SK-N-SH (cell line): ENCODE results near the gene TOR4A. TPM values are rescaled to one million over a fixed set of nuclear protein-coding genes. Genes with fewer than 3 reads are reported as not detected.

Experiments
- CTCF ChIA-PET: fragments of 300-600, 350-600 bp; formaldehyde crosslinking; extraction: SDS; loops from one replicate; lab custom pipeline; 2021; lab: Yijun Ruan, JAX
- POLR2A ChIA-PET: fragments of 350-600 bp; sonication (Branson Sonifier 250); formaldehyde crosslinking; extraction: SDS; loops from one replicate; lab custom pipeline; 2020; ENCODE audit warnings: antibody characterized with exemption, inconsistent platforms; lab: Yijun Ruan, JAX
- DNase-seq: peaks from one replicate; pipeline ENCODE4 v3.0.0; 2012
- H2AFZ ChIP-seq: fragments of 200-600 bp; sonication (generic); 2 replicates; pipeline ENCODE4 v1.8.1; 2016; ENCODE audit warnings: antibody characterized with exemption, mild to moderate bottlenecking, low read depth
- H3F3A ChIP-seq: fragments of 200-600 bp; sonication (generic); replicated peaks from 2 replicates; pipeline ENCODE3; 2016; ENCODE audit warnings: antibody characterized with exemption, mild to moderate bottlenecking; ENCODE audit not compliant: insufficient read depth
- H3K27ac ChIP-seq, 2 experiments: fragments of 200-500 bp in 1 of 2; fragments of 200-600 bp in 1 of 2; sonication (Bioruptor generic) in 1 of 2; sonication (generic), shearing (Covaris generic) in 1 of 2; 2 replicates each; pipeline versions ENCODE4 v1.5.1 to v1.6.1; 2014 to 2016; ENCODE audit warnings: low read depth in 2 of 2, inconsistent platforms in 1 of 2, low read length in 1 of 2, mild to moderate bottlenecking in 1 of 2, mixed read lengths in 1 of 2
- H3K27me3 ChIP-seq: fragments of 200-600 bp; sonication (generic), shearing (Covaris generic); 2 replicates; pipeline ENCODE4 v1.6.1; 2016; ENCODE audit warnings: mixed run types; ENCODE audit not compliant: insufficient read depth
- H3K36me3 ChIP-seq, 2 experiments: fragments of 200-500 bp in 1 of 2; fragments of 200-600 bp in 1 of 2; sonication (Bioruptor generic) in 1 of 2; sonication (generic) in 1 of 2; replicated peaks in 1 of 2; 2 replicates each; pipeline versions ENCODE3 to v1.5.1; 2014 to 2016; ENCODE audit warnings: low read length in 1 of 2, mild to moderate bottlenecking in 1 of 2; ENCODE audit not compliant: insufficient read depth in 2 of 2, control insufficient read depth in 1 of 2
- H3K4me1 ChIP-seq, 2 experiments: fragments of 200-500 bp in 1 of 2; fragments of 200-600 bp in 1 of 2; sonication (Bioruptor generic) in 1 of 2; sonication (generic), shearing (Covaris generic) in 1 of 2; 2 replicates each; pipeline versions ENCODE4 v1.5.1 to v1.6.1; 2014 to 2016; ENCODE audit warnings: low read depth in 1 of 2, low read length in 1 of 2, mixed run types in 1 of 2; ENCODE audit not compliant: insufficient read depth in 2 of 2, control insufficient read depth in 1 of 2
- H3K4me2 ChIP-seq: fragments of 200-600 bp; sonication (generic), shearing (Covaris generic); 2 replicates; pipeline ENCODE4 v1.6.1; 2017; ENCODE audit warnings: mixed run types
- H3K4me3 ChIP-seq, 2 experiments: fragments of 200-500 bp in 1 of 2; fragments of 200-600 bp in 1 of 2; sonication (Bioruptor generic) in 1 of 2; sonication (generic), shearing (Covaris generic) in 1 of 2; 2 replicates each; pipeline versions ENCODE4 v1.5.1 to v1.8.1; 2014 to 2016; ENCODE audit warnings: low read depth in 2 of 2, inconsistent platforms in 1 of 2, low read length in 1 of 2, mild to moderate bottlenecking in 1 of 2, mixed read lengths in 1 of 2, moderate library complexity in 1 of 2
- H3K79me2 ChIP-seq: fragments of 200-600 bp; sonication (generic); 2 replicates; pipeline ENCODE4 v1.8.1; 2017; ENCODE audit warnings: mild to moderate bottlenecking; ENCODE audit not compliant: insufficient read depth
- H3K9ac ChIP-seq: fragments of 200-600 bp; sonication (generic); 2 replicates; pipeline ENCODE4 v1.6.1; 2017; ENCODE audit warnings: mixed run types
- H3K9me2 ChIP-seq: fragments of 200-600 bp; sonication (generic); 2 replicates; pipeline ENCODE4 v1.6.1; 2017; ENCODE audit warnings: mixed run types
- H3K9me3 ChIP-seq: fragments of 200-600 bp; sonication (generic); 2 replicates; pipeline ENCODE4 v1.6.1; 2017; ENCODE audit warnings: mixed run types, mild to moderate bottlenecking, moderate library complexity
- H4K20me1 ChIP-seq: fragments of 200-600 bp; sonication (generic); 2 replicates; pipeline ENCODE4 v1.6.1; 2017; ENCODE audit warnings: mild to moderate bottlenecking, mixed run types; ENCODE audit not compliant: insufficient read depth
- ELF1 ChIP-seq: IDR thresholded peaks from 2 replicates; pipeline ENCODE4 v1.4.0; 2012
- EZH2phosphoT487 ChIP-seq: fragments of 200-600 bp; sonication (generic); IDR thresholded peaks from 2 replicates; pipeline ENCODE4 v1.6.1; 2017; ENCODE audit warnings: low read depth, mixed run types, mild to moderate bottlenecking, antibody characterized with exemption, moderate library complexity, borderline replicate concordance
- GABPA ChIP-seq: IDR thresholded peaks from 2 replicates; pipeline ENCODE4 v1.4.0; 2012; ENCODE audit warnings: low read depth, mild to moderate bottlenecking
- JUND ChIP-seq: IDR thresholded peaks from 2 replicates; pipeline ENCODE4 v1.4.0; 2012
- MEF2A ChIP-seq: IDR thresholded peaks from 2 replicates; pipeline ENCODE4 v1.4.0; 2012; ENCODE audit warnings: low read depth, borderline replicate concordance
- MXI1 ChIP-seq: IDR thresholded peaks from 2 replicates; pipeline ENCODE4 v1.6.1; 2012; ENCODE audit warnings: mild to moderate bottlenecking, low read depth, low read length, improper control_type of control experiment
- POLR2AphosphoS5 ChIP-seq: IDR thresholded peaks from 2 replicates; pipeline ENCODE4 v1.6.1; 2012; ENCODE audit warnings: low read depth, low read length
- RAD21 ChIP-seq: IDR thresholded peaks from 2 replicates; pipeline ENCODE4 v1.6.1; 2012; ENCODE audit warnings: mild to moderate bottlenecking, low read length
- RCOR1 ChIP-seq: fragments of 150-350 bp; IDR thresholded peaks from 2 replicates; pipeline ENCODE4 v1.6.1; 2017; ENCODE audit warnings: antibody characterized with exemption, low read length
- RFX5 ChIP-seq: IDR thresholded peaks from 2 replicates; pipeline ENCODE4 v1.6.1; 2012; ENCODE audit warnings: mild to moderate bottlenecking, improper control_type of control experiment, low read length
- SMC3 ChIP-seq: IDR thresholded peaks from 2 replicates; pipeline ENCODE4 v1.6.1; 2012; ENCODE audit warnings: low read depth, low read length, improper control_type of control experiment
- TAF1 ChIP-seq: IDR thresholded peaks from 2 replicates; pipeline ENCODE4 v1.6.1; 2012; ENCODE audit warnings: low read depth, mild to moderate bottlenecking, low read length, moderate library complexity, borderline replicate concordance
- TEAD4 ChIP-seq: IDR thresholded peaks from 2 replicates; pipeline ENCODE4 v1.4.0; 2012; ENCODE audit warnings: mild to moderate bottlenecking, borderline replicate concordance; ENCODE audit not compliant: insufficient read depth
- USF1 ChIP-seq: IDR thresholded peaks from 2 replicates; pipeline ENCODE4 v1.4.0; 2012; ENCODE audit warnings: low read depth, borderline replicate concordance
- WGBS: methylation state at CpG from one replicate; pipeline ENCODE4 v1.1.6; 2017; ENCODE audit warnings: low lambda C conversion rate; 5-methylcytosine and 5-hydroxymethylcytosine counted together
- polyA plus RNA-seq, 3 experiments: library from polyadenylated mRNA; depleted of rRNA; stranded (reverse); fragments of >200 nt; gene quantifications; 2 replicates each; pipeline ENCODE4 v1.2.3, GENCODE V29; 2012
- TF ChIP-seq, protein P1 (sequence below): IDR thresholded peaks from 2 replicates; pipeline ENCODE4; 2012
- TF ChIP-seq, protein P2 (sequence below): fragments of 200-600 bp; sonication (generic); IDR thresholded peaks from 2 replicates; pipeline ENCODE4 v1.6.1; 2017; ENCODE audit warnings: antibody characterized with exemption, mild to moderate bottlenecking, moderate library complexity

The TOR4A gene
- polyA plus RNA-seq, 1 of the 3 experiments (the other 2 are of a cell fraction) = 0.81 TPM

- WGBS = 90% methylated on average over 15 of the region's 29 CpGs
- no peak overlapping the region for H3K4me3 ChIP-seq
- no peak for DNase-seq
- no peak overlapping the region for H3K4me2 ChIP-seq
- H4K20me1 ChIP-seq = no peaks in the 10 kb centered on the region
- CTCF ChIA-PET = interaction anchor here (1.3 to 1.4 kb wide), 4 partner anchors 11 to 31 kb away, joined by 3 to 9 read pairs (median 4); no protein-coding TSS in a partner anchor
- peaks cover 3% of the 10 kb centered on the region for H3F3A ChIP-seq
- H3K4me1 ChIP-seq = no peaks in the 10 kb centered on the region
- TF ChIP-seq MEF2A (no peak), MXI1 (no peak), SMC3 (no peak)
- TF ChIP-seq, all 33 proteins: peak for 0
- no peak overlapping the region for H3K9ac ChIP-seq
- no peak overlapping the region for H2AFZ ChIP-seq
- no peaks in the 10 kb centered on the region for H3K9me2 ChIP-seq
- H3K27me3 ChIP-seq = no peaks in the 10 kb centered on the region
- 0 out of 2 replicates have a peak, but pooled peaks cover 3% of the 10 kb centered on the region for H3K79me2 ChIP-seq
- POLR2A ChIA-PET = no interaction called here
- H3K9me3 ChIP-seq = no peaks in the 10 kb centered on the region
- H3K27ac ChIP-seq = no peak overlapping the region
- H3K36me3 ChIP-seq = peaks cover 19 to 43% of the 10 kb centered on the region in 2 experiments
Observed at GRCh38 chr9:137265496-137266161, 11.9 kb upstream of the TOR4A start.

- Histone ChIP-seq H3K9ac (no peak overlapping the region), H4K20me1 (no peaks in the 10 kb centered on the region), H3K9me3 (no peaks in the 10 kb centered on the region), H3K4me1 (no peaks in the 10 kb centered on the region), H3K4me3 (no peak overlapping the region), H3F3A (peaks cover 3% of the 10 kb centered on the region), H3K4me2 (no peak overlapping the region), H2AFZ (no peak overlapping the region), H3K9me2 (no peaks in the 10 kb centered on the region), H3K27me3 (no peaks in the 10 kb centered on the region), H3K27ac (no peak overlapping the region), H3K79me2 (no peaks in the 10 kb centered on the region), H3K36me3 (peaks cover 19 to 44% of the 10 kb centered on the region in 2 experiments)
- no peak for TF ChIP-seq RCOR1
- TF ChIP-seq, protein P1, sequence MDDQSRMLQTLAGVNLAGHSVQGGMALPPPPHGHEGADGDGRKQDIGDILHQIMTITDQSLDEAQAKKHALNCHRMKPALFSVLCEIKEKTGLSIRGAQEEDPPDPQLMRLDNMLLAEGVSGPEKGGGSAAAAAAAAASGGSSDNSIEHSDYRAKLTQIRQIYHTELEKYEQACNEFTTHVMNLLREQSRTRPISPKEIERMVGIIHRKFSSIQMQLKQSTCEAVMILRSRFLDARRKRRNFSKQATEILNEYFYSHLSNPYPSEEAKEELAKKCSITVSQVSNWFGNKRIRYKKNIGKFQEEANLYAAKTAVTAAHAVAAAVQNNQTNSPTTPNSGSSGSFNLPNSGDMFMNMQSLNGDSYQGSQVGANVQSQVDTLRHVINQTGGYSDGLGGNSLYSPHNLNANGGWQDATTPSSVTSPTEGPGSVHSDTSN = no peak
- no peak for TF ChIP-seq TAF1
- POLR2A ChIA-PET = no interaction called here
- CTCF ChIA-PET = interaction anchor here (0.6 to 1.5 kb wide), 5 partner anchors 11 to 179 kb away, joined by 3 to 9 read pairs (median 4); no protein-coding TSS in a partner anchor
- 88% methylated on average over 10 of the region's 15 CpGs for WGBS
- no peak for DNase-seq
Observed at GRCh38 chr9:137266162-137266527, 11.4 kb upstream of the TOR4A start.

GRCh38 chr9:137266585-137267453 lies 10.7 kb upstream of the TOR4A start:
- Histone ChIP-seq H2AFZ (no peak overlapping the region), H3K4me1 (no peaks in the 10 kb centered on the region), H3K79me2 (no peaks in the 10 kb centered on the region), H3K36me3 (peaks cover 19 to 46% of the 10 kb centered on the region in 2 experiments), H4K20me1 (no peaks in the 10 kb centered on the region), H3K4me3 (no peak overlapping the region), H3K9me3 (no peaks in the 10 kb centered on the region), H3K27me3 (no peaks in the 10 kb centered on the region), H3K9me2 (no peaks in the 10 kb centered on the region), H3K4me2 (no peak overlapping the region), H3K27ac (no peak overlapping the region), H3K9ac (no peak overlapping the region), H3F3A (peaks cover 3% of the 10 kb centered on the region)
- ChIA-PET POLR2A (interaction anchor here (1.1 kb wide), 1 partner anchor 26 kb away, joined by 3 read pairs; no protein-coding TSS in a partner anchor), CTCF (interaction anchor here (0.6 to 1.5 kb wide), 5 partner anchors 13 to 178 kb away, joined by 3 to 9 read pairs (median 6); no protein-coding TSS in a partner anchor)
- WGBS = 89% methylated on average over 7 of the region's 34 CpGs
- no peak for DNase-seq
- TF ChIP-seq TEAD4 = no peak
- no peak for TF ChIP-seq JUND
- TF ChIP-seq, protein P2, sequence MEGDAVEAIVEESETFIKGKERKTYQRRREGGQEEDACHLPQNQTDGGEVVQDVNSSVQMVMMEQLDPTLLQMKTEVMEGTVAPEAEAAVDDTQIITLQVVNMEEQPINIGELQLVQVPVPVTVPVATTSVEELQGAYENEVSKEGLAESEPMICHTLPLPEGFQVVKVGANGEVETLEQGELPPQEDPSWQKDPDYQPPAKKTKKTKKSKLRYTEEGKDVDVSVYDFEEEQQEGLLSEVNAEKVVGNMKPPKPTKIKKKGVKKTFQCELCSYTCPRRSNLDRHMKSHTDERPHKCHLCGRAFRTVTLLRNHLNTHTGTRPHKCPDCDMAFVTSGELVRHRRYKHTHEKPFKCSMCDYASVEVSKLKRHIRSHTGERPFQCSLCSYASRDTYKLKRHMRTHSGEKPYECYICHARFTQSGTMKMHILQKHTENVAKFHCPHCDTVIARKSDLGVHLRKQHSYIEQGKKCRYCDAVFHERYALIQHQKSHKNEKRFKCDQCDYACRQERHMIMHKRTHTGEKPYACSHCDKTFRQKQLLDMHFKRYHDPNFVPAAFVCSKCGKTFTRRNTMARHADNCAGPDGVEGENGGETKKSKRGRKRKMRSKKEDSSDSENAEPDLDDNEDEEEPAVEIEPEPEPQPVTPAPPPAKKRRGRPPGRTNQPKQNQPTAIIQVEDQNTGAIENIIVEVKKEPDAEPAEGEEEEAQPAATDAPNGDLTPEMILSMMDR = no peak
- TF ChIP-seq USF1 = no peak
- TF ChIP-seq RFX5 = no peak
- TF ChIP-seq GABPA = no peak
- no peak for TF ChIP-seq EZH2phosphoT487
- TF ChIP-seq POLR2AphosphoS5 = no peak
- no peak for TF ChIP-seq RAD21
- TF ChIP-seq ELF1 = no peak
